Left lung (tissue), 10 donors: Measurements from ENCODE around the gene GPR135. TPM values are rescaled to one million over a fixed set of nuclear protein-coding genes. Genes with fewer than 3 reads are reported as not detected.
"Not testable (repeated sequence)": the region's sequence is repeated elsewhere in the genome, so short reads cannot be mapped to it uniquely, and the experiment has no call there.

Source experiments
- ATAC-seq: fragments of 200-7000 bp; cut with Tn5 transposase; one replicate; pipeline ENCODE4 v1.9.1; 2020; ENCODE audit warnings: moderate library complexity
- DNase-seq, 4 donors: peaks; one replicate each; pipeline ENCODE4 v3.0.0-alpha.2; 2013 to 2020
- H3K27ac ChIP-seq, 2 donors: fragments of 200-600 bp; sonication (generic) in 1 of 2; one replicate each; pipeline versions ENCODE4 v1.5.0 to v1.8.0; 2020 to 2021
- H3K27me3 ChIP-seq, 2 donors: fragments of 200-600 bp; sonication (generic) in 1 of 2; one replicate each; pipeline versions ENCODE4 v1.5.0 to v1.8.0; 2020 to 2021
- H3K36me3 ChIP-seq, 2 donors: fragments of 200-600 bp; sonication (generic) in 1 of 2; one replicate each; pipeline versions ENCODE4 v1.5.0 to v1.8.0; 2020 to 2021
- H3K4me1 ChIP-seq, 2 donors: fragments of 200-600 bp; one replicate each; pipeline ENCODE4 v1.8.0; 2021
- H3K4me3 ChIP-seq, 2 donors: fragments of 200-600 bp; sonication (generic) in 1 of 2; one replicate each; pipeline versions ENCODE4 v1.5.0 to v1.8.0; 2020 to 2021; ENCODE audit warnings: mild to moderate bottlenecking in 1 of 2
- H3K9me3 ChIP-seq, 2 donors: fragments of 200-600 bp; sonication (generic) in 1 of 2; one replicate each; pipeline versions ENCODE4 v1.5.0 to v1.8.0; 2020 to 2021
- CTCF ChIP-seq, 2 donors: fragments of 200-600 bp; sonication (generic) in 1 of 2; IDR thresholded peaks; one replicate each; pipeline versions ENCODE4 v1.5.0 to v1.8.0; 2021; ENCODE audit warnings: antibody characterized with exemption in 2 of 2
- intact Hi-C, 2 donors: fragments of 100-400 bp; cut with DNase I; formaldehyde crosslinking; loops; one replicate each; pipeline versions ENCODE4 v1.11.2 to v1.14.2; 2022
- polyA plus RNA-seq, 6 donors: library from polyadenylated mRNA; unstranded; fragments of 120-200 nt; gene quantifications; one replicate each; pipeline ENCODE4 v1.2.1, GENCODE V29; 2013; ENCODE audit not compliant: insufficient read length in 6 of 6
- total RNA-seq, 2 donors: library from RNA; stranded (reverse); fragmentation: NEBNext Ultra II Directional; extraction: Animal tissue kit (Norgen Biotek cat#: 25700); gene quantifications; one replicate each; pipeline ENCODE4 v1.2.1, GENCODE V29; 2021
- donor health status: DM: no; HTN: yes; CAD: no.
- donor health status: DM: no; HTN: no; CAD: no.

The GPR135 gene
- total and polyA plus RNA-seq, 8 donors, result 1.7 to 6.9 (median 5.7) TPM

DNA sequence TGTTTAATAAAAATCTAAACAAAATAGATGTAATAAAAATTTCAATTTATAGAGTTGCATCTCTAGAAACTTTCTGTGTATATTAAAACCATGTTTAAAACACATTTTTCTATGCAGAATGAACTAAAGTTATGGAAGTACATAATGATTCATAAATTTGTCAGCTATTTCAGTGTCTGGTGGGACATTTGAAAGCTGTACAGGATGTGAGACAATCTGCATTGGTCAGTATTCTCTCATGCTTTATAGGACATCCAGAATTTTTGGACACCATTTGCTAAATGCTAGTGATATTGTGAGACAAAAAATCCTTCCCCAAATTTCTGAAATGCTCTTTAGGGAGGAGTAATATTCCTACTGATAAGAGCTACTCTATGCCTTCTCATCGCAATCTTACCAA is 13.3 kb downstream of the GPR135 start:
- H3K9me3 ChIP-seq, result no peaks in the 10 kb centered on the region
- intact Hi-C loops, result no loop called here
- ATAC-seq, result no peak
- no peaks in the 10 kb centered on the region for H3K27me3 ChIP-seq
- no peaks in the 10 kb centered on the region for H3K36me3 ChIP-seq
- no peak overlapping the region for H3K4me3 ChIP-seq
- TF ChIP-seq CTCF (IDR thresholded peaks at IDR 0.05), result no peak
- no peaks in the 10 kb centered on the region for H3K4me1 ChIP-seq
- DNase-seq, result no peak
- no peak overlapping the region for H3K27ac ChIP-seq

DNA sequence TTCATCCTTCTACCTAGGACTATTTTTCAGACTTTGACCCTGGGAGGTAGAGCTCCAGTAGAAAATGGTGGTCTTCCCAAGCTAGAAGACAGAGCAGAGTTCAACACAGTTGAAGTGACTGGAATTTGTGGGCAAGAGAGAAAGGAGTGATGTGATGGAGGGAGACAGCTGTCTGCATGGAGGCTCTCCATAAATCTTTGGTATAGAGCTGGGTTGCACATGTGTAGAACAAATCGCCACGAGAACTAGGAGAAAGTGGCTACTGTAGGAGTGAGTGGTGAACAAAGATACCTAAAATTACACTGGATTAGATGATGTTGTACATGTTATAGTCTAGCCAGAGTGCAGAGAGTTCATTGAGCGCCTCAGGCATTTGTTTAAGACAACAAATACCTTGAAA is 14.5 kb downstream of the GPR135 start:
- ATAC-seq, result no peak
- TF ChIP-seq CTCF (IDR thresholded peaks at IDR 0.05), result no peak
- Histone ChIP-seq H3K27ac (no peak overlapping the region), H3K9me3 (no peaks in the 10 kb centered on the region), H3K27me3 (no peaks in the 10 kb centered on the region), H3K4me1 (no peaks in the 10 kb centered on the region), H3K36me3 (no peaks in the 10 kb centered on the region), H3K4me3 (no peak overlapping the region)
- intact Hi-C loops, result no loop called here
- no peak for DNase-seq

DNA sequence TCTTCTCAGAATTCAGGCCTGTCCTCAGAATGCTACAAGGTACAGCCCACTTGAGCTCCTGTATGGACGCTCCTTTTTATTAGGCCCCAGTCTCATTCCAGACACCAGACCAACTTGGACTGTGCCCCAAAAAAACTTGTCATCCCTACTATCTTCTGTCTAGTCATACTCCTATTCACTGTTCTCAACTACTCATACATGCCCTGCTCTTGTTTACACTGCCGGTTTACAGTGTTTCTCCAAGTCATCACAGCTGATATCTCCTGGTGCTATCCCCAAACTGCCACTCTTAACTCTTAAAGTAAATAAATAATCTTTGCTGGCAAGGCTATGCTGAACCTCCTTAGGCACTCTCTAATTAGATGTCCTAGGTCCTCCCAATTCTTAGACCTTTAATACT is 16.5 kb downstream of the GPR135 start:
- ATAC-seq, intact Hi-C loops, DNase-seq, H3K27me3 ChIP-seq, H3K36me3 ChIP-seq, H3K4me1 ChIP-seq, H3K9me3 ChIP-seq, H3K4me3 ChIP-seq, H3K27ac ChIP-seq: not testable (repeated sequence)

DNA sequence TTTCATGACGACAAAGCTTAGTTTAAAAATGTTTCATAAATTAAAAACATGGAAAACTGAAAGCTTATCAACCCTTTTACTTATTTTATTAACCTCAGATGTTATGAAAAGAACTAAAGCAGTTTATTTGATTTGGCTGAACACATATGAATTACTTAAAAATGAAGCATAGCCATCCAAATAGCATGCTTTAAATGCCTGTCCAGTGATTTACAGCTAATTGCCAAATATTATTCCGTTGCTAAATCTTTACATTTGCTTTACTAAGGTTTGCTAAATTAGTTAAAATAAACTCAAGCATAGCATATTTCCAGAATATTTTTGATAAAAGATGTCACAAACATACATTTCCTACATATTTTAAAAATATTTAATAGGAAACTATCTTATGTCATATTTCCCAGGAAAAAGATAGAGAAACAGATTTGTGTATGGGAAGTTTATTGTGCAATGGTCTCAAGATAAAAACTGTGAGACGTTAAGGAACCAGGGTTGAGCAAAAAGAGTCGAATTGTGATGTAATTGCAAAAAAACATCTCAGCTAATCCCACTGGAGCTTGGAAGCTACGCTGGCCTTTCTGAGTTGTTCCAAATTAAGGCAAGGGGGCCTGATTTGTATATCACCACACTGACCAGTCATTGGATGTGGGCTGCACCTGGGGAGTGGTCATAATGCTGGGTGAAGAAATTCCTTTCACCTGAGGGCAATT is 25.8 kb downstream of the GPR135 start:
- ATAC-seq (no peak), DNase-seq (peak in 1 of 4 donors; percentile 57)
- intact Hi-C loops, result no loop called here
- no peak for TF ChIP-seq CTCF (IDR thresholded peaks at IDR 0.05)
- Histone ChIP-seq H3K4me3 (no peak overlapping the region), H3K27ac (no peak overlapping the region), H3K9me3 (no peaks in the 10 kb centered on the region), H3K36me3 (no peaks in the 10 kb centered on the region), H3K4me1 (peaks cover 0 to 12% of the 10 kb centered on the region in 2 donors), H3K27me3 (no peaks in the 10 kb centered on the region)

GRCh38 chr14:59438195-59438647 is 27.0 kb downstream of the GPR135 start:
- no peaks in the 10 kb centered on the region for H3K9me3 ChIP-seq
- peaks cover 0 to 7% of the 10 kb centered on the region in 2 donors for H3K4me1 ChIP-seq
- no peaks in the 10 kb centered on the region for H3K27me3 ChIP-seq
- no peak overlapping the region for H3K27ac ChIP-seq
- intact Hi-C loops, result no loop called here
- DNase-seq (no peak), ATAC-seq (no peak)
- H3K4me3 ChIP-seq, result no peak overlapping the region
- H3K36me3 ChIP-seq, result no peaks in the 10 kb centered on the region
- TF ChIP-seq CTCF (IDR thresholded peaks at IDR 0.05), result no peak

GRCh38 chr14:59435987-59436386 is 29.2 kb downstream of the GPR135 start:
- intact Hi-C loops, result no loop called here
- Histone ChIP-seq H3K36me3 (no peaks in the 10 kb centered on the region), H3K9me3 (no peaks in the 10 kb centered on the region), H3K27ac (no peak overlapping the region), H3K4me3 (no peak overlapping the region), H3K27me3 (no peaks in the 10 kb centered on the region), H3K4me1 (peaks cover 0 to 7% of the 10 kb centered on the region in 2 donors)
- ATAC-seq, result no peak
- no peak for TF ChIP-seq CTCF (IDR thresholded peaks at IDR 0.05)
- DNase-seq, result no peak
